IPS-20b (cell line): ENCODE measurements around the gene ADAP1.
"Not testable (repeated sequence)": the region's sequence is repeated elsewhere in the genome, so short reads cannot be mapped to it uniquely, and the experiment has no call there.

ENCODE experiments used
- H3K27ac ChIP-seq: one replicate; pipeline ENCODE4 v1.5.1; 2013; ENCODE audit warnings: low read length
- H3K27me3 ChIP-seq: 2 replicates; pipeline ENCODE4 v1.6.1; 2013; ENCODE audit warnings: mild to moderate bottlenecking, low read length, inconsistent platforms; ENCODE audit not compliant: insufficient read depth
- H3K36me3 ChIP-seq: 2 replicates; pipeline ENCODE4 v1.6.1; 2013; ENCODE audit warnings: low read depth, mild to moderate bottlenecking, inconsistent platforms, low read length, moderate library complexity; ENCODE audit not compliant: insufficient read depth
- H3K4me1 ChIP-seq: 2 replicates; pipeline ENCODE4 v1.6.1; 2013; ENCODE audit warnings: mild to moderate bottlenecking, control low read depth, inconsistent platforms, low read length, moderate library complexity; ENCODE audit not compliant: insufficient read depth
- H3K4me3 ChIP-seq: 2 replicates; pipeline ENCODE4 v1.5.1; 2013; ENCODE audit warnings: mild to moderate bottlenecking, low read length, inconsistent platforms
- H3K9ac ChIP-seq: 2 replicates; pipeline ENCODE4 v1.6.1; 2013; ENCODE audit warnings: low read depth, mild to moderate bottlenecking, inconsistent platforms, low read length, moderate library complexity
- H3K9me3 ChIP-seq: 2 replicates; pipeline ENCODE4 v1.6.1; 2013; ENCODE audit warnings: mild to moderate bottlenecking, low read depth, low read length, inconsistent platforms; ENCODE audit not compliant: insufficient read depth

ADAP1 gene

DNA sequence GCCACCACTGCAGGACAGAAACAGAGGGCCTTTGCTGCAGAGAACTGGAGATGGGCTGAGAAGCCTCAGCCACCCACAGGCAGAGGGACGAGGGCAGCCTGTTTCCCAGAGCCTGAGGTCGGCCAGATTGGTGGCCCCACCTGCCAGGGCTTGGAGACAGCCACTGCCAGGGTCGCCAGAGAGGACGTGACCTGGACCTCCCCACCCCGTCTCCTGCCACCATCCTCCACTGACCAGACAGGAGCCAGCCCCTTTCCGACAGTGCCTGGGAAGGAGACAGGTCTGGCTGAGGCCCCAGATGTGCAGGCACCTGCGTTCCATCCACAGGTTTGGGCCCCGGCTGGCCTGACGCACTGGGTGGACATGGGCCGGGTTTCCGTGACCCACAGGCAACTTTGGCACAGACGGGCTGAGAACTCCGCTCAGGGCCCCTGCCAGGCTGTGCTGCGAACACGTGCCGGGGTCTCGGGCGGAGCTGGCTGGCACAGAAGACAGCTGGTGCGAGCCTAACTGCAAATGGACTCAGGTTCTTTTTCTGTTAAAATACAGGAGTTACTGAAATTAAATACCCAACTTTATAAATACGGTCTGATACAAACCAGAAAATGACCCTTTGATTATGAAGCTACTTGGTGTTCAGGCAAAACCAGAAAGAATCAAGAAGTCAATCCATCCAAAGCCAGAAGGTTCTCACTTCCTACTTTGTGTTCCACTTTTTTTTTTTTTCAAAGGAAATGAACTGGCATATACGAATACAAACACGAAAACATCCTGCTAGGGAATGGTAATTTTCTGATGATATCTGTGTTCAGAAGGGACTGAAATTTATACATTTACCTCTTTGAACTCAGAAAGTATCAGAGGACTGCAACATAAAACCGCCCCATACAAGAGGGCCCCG, 14.0 kb upstream of the ADAP1 start:
- H3K27ac ChIP-seq, result no peak overlapping the region
- H3K4me1 ChIP-seq, result no peaks in the 10 kb centered on the region; the same call in 1 of the 2 replicates
- peaks cover 53% of the 10 kb centered on the region for H3K36me3 ChIP-seq
- no peaks in the 10 kb centered on the region for H3K9me3 ChIP-seq
- no peaks in the 10 kb centered on the region for H3K27me3 ChIP-seq
- no peak overlapping the region for H3K9ac ChIP-seq
- no peak overlapping the region for H3K4me3 ChIP-seq

DNA sequence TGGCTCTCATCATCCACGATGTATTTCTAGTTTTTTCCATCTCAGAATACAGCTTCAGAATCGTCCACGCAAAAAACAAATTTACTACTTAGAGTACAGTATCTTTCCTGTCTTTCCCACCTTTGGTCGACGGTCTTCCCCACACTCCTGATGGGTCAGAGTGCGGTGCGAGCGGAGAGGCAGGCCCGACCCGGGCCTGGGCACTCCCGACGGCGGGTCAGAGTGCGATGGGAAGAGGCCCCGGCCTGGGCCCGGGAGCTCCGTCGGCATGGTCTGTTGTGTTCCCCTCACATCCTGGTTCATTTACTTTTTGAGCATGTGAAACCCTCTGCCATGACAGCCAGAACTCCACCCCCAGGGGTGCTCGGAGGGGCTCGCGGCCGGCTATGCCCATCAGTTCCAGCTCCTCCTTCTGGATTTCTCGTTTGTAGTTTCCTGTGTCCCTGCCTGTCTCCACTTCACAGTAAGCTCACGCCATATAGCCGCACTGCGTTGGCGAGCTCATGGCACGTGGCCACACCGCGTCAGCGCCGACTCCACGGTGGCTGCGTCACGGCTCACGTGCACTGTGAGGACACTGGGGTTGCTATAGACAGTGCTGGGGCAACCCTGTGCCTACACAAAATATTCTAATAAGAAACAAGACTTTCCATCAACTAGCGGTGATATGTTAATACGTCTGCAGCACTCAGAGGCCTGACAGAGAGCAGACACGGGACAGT, 13.0 kb upstream of the ADAP1 start:
- peaks cover 44% of the 10 kb centered on the region for H3K36me3 ChIP-seq

GRCh38 chr7:966291-967069, 12.0 kb upstream of the ADAP1 start:
- Histone ChIP-seq H3K4me3 (no peak overlapping the region), H3K4me1 (no peaks in the 10 kb centered on the region; the same call in 1 of the 2 replicates), H3K9ac (no peak overlapping the region), H3K36me3 (peaks cover 36% of the 10 kb centered on the region), H3K9me3 (no peaks in the 10 kb centered on the region), H3K27ac (no peak overlapping the region), H3K27me3 (no peaks in the 10 kb centered on the region)

More for the DNA sequence above, 13.0 kb upstream of the ADAP1 start:
- no peaks in the 10 kb centered on the region; the same call in 1 of the 2 replicates for H3K4me1 ChIP-seq
- no peaks in the 10 kb centered on the region for H3K9me3 ChIP-seq
- no peak overlapping the region for H3K4me3 ChIP-seq
- H3K9ac ChIP-seq, result no peak overlapping the region
- H3K27me3 ChIP-seq, result no peaks in the 10 kb centered on the region
- H3K27ac ChIP-seq, result no peak overlapping the region

DNA sequence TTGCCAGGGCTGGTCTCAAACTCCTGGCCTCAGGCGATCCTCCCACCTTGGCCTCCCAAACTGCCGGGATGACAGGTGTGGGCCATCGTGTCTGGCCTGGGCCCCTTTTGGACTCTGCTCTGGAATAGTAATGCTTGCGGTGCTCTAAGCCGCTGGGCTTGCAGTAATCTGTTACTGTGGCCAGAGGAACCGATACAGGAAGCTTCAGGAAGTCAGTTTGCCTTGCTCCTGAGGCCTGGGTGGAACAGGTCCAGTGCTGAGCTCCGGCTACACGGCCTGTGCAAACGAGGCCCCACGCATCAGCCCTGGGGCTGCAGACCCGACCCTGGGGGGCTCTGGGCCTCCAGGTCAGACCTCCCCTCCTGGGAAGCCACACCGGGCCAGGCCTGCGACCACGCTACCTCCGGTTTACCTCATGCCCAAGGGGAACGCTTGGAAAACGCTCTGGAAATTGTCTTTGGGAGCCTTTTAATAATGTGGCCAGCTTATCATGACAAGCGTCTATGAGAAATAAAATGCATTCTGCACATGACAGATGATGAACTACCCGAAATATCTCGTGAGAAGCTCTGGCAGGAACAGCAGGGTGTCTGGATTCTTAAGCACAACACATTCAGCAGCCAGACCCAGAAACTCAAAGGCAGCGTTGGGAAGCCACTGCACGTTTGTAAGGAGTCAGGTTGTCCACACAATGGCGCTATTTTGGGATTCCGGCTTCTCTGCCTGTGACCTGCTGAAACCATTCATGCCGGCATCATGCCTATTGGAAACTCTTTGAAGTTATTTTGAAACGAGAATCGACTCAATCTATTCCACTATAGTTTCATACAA, 10.1 kb upstream of the ADAP1 start:
- peaks cover 25% of the 10 kb centered on the region for H3K36me3 ChIP-seq
- no peak overlapping the region for H3K4me3 ChIP-seq
- no peaks in the 10 kb centered on the region for H3K9me3 ChIP-seq
- no peaks in the 10 kb centered on the region for H3K27me3 ChIP-seq
- H3K9ac ChIP-seq, result no peak overlapping the region
- H3K27ac ChIP-seq, result no peak overlapping the region
- no peaks in the 10 kb centered on the region; the same call in 1 of the 2 replicates for H3K4me1 ChIP-seq

- H3K9me3 ChIP-seq, result no peaks in the 10 kb centered on the region
- H3K36me3 ChIP-seq, result peaks cover 13% of the 10 kb centered on the region
- H3K27ac ChIP-seq, result no peak overlapping the region
- H3K9ac ChIP-seq, result no peak overlapping the region
- H3K4me1 ChIP-seq, result no peaks in the 10 kb centered on the region; the same call in 1 of the 2 replicates
- no peak overlapping the region for H3K4me3 ChIP-seq
- no peaks in the 10 kb centered on the region for H3K27me3 ChIP-seq
These were observed 9.0 kb upstream of the ADAP1 start for GRCh38 chr7:963236-964078.

DNA sequence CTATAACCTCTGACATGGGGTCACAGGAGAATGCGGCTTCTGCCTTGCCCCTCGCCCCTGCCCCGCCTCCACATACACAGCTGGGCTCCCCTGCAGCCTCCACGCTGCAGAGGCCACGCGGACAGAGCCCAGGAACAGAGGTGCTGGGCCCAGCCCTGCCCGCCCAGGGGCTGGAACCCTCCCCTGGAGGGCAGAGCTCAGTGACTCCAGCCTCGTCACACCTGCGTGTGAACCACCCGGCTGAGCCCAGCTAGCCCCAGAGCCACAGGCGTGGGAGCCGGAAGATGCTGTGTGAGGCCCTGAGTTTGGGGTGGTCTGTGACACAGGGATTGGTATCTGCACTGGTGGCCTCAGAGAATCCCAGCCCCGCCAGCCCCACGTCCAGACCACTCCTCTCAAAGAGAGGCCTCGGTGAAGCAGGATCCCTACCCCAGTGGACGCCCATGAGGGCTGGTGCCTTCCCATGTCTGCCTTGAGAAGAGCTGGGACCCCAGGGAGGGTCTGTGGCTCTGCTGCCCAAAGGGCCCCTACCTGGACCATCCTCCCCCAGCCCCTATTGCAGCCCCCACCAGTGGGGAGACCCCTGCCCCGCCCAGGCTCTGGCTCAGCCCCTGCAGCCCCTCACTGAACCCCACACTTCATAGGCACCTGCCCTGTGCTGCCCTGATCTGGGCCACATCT, 8.1 kb upstream of the ADAP1 start:
- no peaks in the 10 kb centered on the region for H3K9me3 ChIP-seq
- H3K27ac ChIP-seq, result no peak overlapping the region
- H3K9ac ChIP-seq, result no peak overlapping the region
- H3K4me1 ChIP-seq, result no peaks in the 10 kb centered on the region; the same call in 1 of the 2 replicates
- H3K36me3 ChIP-seq, result peaks cover 4% of the 10 kb centered on the region; the same call in 1 of the 2 replicates
- H3K27me3 ChIP-seq, result no peaks in the 10 kb centered on the region
- H3K4me3 ChIP-seq, result no peak overlapping the region

- no peak overlapping the region for H3K9ac ChIP-seq
- H3K36me3 ChIP-seq, result no peaks in the 10 kb centered on the region; the same call in 1 of the 2 replicates
- H3K4me3 ChIP-seq, result no peak overlapping the region
- no peaks in the 10 kb centered on the region for H3K9me3 ChIP-seq
- H3K4me1 ChIP-seq, result no peaks in the 10 kb centered on the region; the same call in 1 of the 2 replicates
- no peak overlapping the region for H3K27ac ChIP-seq
- no peaks in the 10 kb centered on the region for H3K27me3 ChIP-seq
These were observed 7.3 kb upstream of the ADAP1 start for GRCh38 chr7:961546-962400.

DNA sequence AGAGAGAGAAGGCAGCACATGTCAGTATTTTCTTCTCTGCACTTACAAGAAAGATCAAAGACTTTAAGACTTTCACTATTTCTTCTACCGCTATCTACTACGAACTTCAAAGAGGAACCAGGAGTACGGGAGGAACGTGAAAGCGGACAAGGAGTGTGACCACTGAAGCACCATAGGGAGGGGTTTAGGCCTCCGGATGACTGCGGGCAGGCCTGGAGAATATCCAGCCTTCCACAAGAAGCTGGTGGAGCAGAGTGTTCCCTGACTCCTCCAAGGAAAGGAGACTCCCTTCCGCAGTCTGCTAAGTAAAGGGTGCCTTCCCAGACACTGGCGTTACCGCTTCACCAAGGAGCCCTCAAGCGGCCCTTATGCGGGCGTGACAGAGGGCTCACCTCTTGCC, 6.5 kb upstream of the ADAP1 start:
- not testable (repeated sequence) for H3K4me1 ChIP-seq

DNA sequence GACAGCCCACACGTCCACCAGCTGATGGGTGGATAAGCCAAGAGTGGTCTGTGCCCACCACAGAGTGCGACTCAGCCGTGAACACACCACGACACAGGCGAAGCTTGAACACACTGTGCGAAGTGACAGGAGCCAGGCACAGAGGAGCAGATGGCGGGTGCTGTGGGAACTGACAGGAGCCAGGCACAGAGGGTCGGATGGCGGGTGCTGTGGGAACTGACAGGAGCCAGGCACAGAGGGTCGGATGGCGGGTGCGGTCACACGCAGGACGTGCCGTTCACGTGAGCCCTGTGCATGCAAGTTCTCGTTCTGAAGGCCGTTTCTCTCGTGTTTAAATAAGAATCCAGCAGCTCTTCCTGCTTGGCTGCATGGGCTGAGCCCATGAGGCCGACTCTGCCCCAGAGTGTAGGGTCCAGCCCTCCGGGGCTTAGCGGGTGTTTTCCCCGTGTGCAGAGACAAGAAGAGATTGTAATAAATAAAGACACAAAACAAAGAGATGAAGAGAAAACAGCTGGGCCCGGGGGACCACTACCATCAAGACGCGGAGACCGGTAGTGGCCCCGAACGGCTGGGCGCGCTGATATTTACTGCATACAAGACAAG, 5.9 kb upstream of the ADAP1 start:
- no peak overlapping the region for H3K9ac ChIP-seq
- H3K4me1 ChIP-seq, result no peaks in the 10 kb centered on the region; the same call in 1 of the 2 replicates
- no peaks in the 10 kb centered on the region for H3K9me3 ChIP-seq
- no peak overlapping the region for H3K4me3 ChIP-seq
- no peaks in the 10 kb centered on the region for H3K36me3 ChIP-seq
- no peak overlapping the region for H3K27ac ChIP-seq
- H3K27me3 ChIP-seq, result peaks cover 9% of the 10 kb centered on the region

More for the DNA sequence above, 6.5 kb upstream of the ADAP1 start:
- H3K27ac ChIP-seq, H3K36me3 ChIP-seq, H3K27me3 ChIP-seq, H3K9me3 ChIP-seq, H3K4me3 ChIP-seq, H3K9ac ChIP-seq: not testable (repeated sequence)
